GM19467 (cell line): ENCODE results near the gene LPAR3.

Experiments
- ATAC-seq: cut with Tn5 transposase; IDR thresholded peaks from one replicate; pipeline ENCODE4 v1.9.1; 2021; ENCODE audit warnings: mild to moderate bottlenecking, moderate library complexity; ENCODE audit not compliant: unreplicated experiment

LPAR3 gene

GRCh38 chr1:84780000-84780716 is 112.8 kb downstream of the LPAR3 start:
- no peak for ATAC-seq

DNA sequence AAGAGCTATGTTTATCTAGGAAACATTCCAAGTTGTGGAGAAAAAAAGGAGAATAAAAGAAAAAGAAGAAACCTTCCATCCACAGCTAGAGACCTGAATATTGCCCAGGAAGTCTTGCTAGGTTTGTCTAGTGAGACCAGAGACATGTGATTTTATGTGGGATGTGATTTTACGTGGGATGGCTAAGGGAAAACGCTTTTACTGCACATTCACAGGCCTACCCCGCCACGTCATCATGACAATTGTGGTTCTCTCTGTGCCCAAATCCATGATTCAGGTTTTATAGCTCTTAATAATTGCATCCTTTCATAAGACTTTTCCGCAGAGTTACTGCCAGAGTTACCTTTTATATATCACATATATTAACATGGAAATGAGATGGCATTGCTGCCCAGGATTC is 116.4 kb downstream of the LPAR3 start:
- no peak for ATAC-seq

DNA sequence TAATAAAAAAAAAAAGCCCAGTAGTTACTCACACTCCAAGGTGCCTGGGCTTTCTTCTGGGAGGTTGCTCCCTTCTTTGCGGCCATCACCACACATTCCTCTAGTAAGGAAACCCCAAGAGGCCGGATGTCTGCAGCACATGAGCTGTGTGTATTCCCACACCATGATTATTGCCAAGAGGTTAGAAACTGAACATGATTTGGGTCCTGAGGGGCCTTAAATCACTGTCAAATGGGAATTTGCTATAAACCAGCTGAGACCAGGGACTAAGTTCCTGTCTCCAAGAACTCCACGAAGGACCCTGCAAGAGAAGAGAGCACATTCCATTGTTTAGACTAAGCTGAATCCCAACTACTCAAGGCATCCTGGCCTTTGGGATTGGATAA is 117.5 kb downstream of the LPAR3 start:
- no peak for ATAC-seq

DNA sequence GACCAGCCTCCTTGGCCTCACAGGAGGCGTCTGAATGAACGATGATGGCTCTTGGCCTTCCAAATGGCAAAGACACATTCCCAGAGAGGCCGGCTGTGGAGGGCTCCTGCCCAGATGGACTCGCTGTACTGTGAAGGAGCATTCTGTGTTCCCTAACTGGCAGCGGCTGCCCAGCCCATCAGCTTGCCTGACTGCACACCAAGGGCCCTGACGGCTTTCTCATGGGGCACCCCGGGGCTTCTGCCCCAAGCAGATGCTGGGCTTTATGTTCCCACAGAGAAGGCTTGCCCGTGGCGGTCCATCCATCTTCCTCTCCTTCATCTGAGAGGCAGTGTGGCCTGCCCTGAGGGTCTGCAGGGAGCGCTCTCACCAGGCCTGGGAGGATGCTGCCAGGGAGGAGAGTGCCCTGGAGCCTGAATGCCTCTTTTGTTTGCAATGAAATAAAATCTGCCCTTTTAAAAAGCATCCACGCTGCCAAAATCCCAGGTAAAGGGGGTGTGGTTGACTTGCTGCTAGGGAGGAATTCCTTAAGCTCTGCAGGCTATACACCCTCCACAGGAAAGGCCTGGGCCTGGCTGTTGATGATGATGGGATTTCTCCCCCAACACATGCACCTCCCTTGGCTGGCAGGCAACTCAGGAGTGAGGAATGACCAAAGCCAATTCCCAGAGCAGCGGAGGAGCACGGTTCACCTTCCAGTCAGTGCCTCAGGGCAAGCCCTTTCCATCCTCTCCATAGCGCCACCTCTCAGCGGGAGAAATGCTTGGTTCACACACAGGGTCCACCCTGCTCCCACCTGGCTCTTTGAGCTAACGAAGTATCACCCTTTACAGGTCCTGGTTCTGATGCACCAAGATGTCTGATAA is 118.1 kb downstream of the LPAR3 start:
- no peak for ATAC-seq

DNA sequence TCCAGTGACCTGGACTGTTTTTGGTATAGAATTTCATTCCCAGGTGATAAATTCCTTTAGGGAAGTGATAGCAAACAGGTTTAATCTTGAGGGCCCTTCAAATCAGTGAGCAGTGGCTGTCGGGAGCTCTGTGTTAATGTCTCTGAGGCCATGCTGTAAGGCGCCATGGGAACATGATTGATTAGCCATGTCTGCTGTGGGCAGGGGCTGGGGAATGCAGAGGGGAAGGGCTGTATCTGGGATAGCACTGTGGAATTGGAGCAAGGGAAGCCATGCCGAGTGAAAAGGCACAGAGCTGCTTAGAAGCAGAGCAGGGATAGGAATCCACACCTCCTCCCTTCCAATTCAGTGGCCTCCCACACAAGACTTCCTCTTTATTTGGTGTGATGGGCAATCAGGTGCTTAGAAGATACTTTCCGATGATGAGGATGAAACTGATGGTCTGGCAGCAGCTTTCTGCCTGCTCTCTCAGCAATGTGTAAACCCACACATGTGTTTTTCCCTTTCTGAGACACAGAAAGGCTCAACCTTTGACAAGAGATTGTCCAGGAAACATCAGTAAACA is 119.0 kb downstream of the LPAR3 start:
- no peak for ATAC-seq

- no peak for ATAC-seq
Measured at GRCh38 chr1:84773195-84773594, 119.8 kb downstream of the LPAR3 start.

GRCh38 chr1:84772428-84772943 is 120.5 kb downstream of the LPAR3 start:
- ATAC-seq, result no peak

DNA sequence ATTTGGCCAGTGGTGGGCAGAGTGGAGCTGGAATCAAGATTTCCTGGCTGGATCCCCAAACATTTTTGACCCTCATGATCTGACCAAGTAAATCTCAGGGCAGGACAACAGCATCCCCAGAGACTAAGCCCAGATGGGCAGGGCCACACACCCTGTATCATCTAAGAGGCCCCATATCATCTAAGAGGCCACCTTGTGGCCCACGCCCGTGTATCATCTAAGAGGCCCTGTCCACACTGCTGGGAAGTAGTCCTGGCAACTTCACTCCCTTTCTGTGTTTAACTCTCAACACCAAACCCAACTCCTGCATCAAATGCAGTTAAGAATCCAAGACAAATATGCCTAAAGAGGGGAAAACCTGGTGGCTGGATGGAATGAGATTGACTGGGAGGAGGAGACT is 121.1 kb downstream of the LPAR3 start:
- no peak for ATAC-seq

- no peak for ATAC-seq
Measured at GRCh38 chr1:84770481-84770880, 122.5 kb downstream of the LPAR3 start.

- no peak for ATAC-seq
Measured at GRCh38 chr1:84769636-84770035, 123.4 kb downstream of the LPAR3 start.

GRCh38 chr1:84768634-84769033 is 124.4 kb downstream of the LPAR3 start:
- ATAC-seq, result no peak

- no peak for ATAC-seq
Measured at GRCh38 chr1:84763912-84764680, 128.9 kb downstream of the LPAR3 start.

- ATAC-seq, result no peak
Measured at GRCh38 chr1:84762664-84763063, 130.3 kb downstream of the LPAR3 start.
